PC-3 (cell line): ENCODE results near the gene COQ3. TPM values are rescaled to one million over a fixed set of nuclear protein-coding genes. Genes with fewer than 3 reads are reported as not detected.

ENCODE experiments used
- ATAC-seq: fragments of 200-7000 bp; cut with Tn5 transposase; 2 replicates; pipeline ENCODE4 v1.9.1; 2020; ENCODE audit warnings: mild to moderate bottlenecking, moderate library complexity
- Bru-seq: library from RNA; stranded (reverse); fragments of 400-500 nt; gene quantifications from one replicate; lab custom pipeline; 2021; lab: Mats Ljungman, UMichigan
- BruChase-seq, 2 experiments: library from RNA; stranded (reverse); fragments of 400-500 nt; gene quantifications; one replicate each; lab custom pipeline; 2021; lab: Mats Ljungman, UMichigan
- BruUV-seq: library from RNA; stranded (reverse); fragments of 400-500 nt; replicated peaks from 2 replicates; lab custom pipeline; 2021; lab: Mats Ljungman, UMichigan
- CTCF ChIA-PET: fragments of 300-600 bp; sonication (Branson Sonifier 250); formaldehyde crosslinking; loops from one replicate; lab custom pipeline; 2022; ENCODE audit warnings: antibody characterized with exemption; lab: Charles Lee
- POLR2A ChIA-PET: fragments of 300-600 bp; sonication (Branson Sonifier 250); formaldehyde crosslinking; loops from one replicate; lab custom pipeline; 2022; ENCODE audit warnings: antibody characterized with exemption; ENCODE audit not compliant: unreplicated experiment; lab: Charles Lee
- DNase-seq: peaks from one replicate; pipeline ENCODE4 v3.0.0-alpha.2; 2015
- H2AFZ ChIP-seq: fragments of 300-600 bp; sonication (generic); 2 replicates; pipeline ENCODE4 v1.6.0; 2016; ENCODE audit warnings: antibody characterized with exemption, low read length
- H3F3A ChIP-seq: fragments of 300-600 bp; sonication (generic); one replicate; pipeline ENCODE4 v1.6.0; 2017; ENCODE audit warnings: antibody characterized with exemption, low read length, control low read depth, mild to moderate bottlenecking; ENCODE audit not compliant: unreplicated experiment
- H3K27ac ChIP-seq: fragments of 300-600 bp; sonication (generic); 2 replicates; pipeline ENCODE4 v1.5.1; 2016; ENCODE audit warnings: mild to moderate bottlenecking, low read length
- H3K27me3 ChIP-seq: fragments of 300-600 bp; sonication (generic); 2 replicates; pipeline ENCODE4 v1.6.1; 2016; ENCODE audit warnings: low read length, mixed read lengths
- H3K36me3 ChIP-seq: fragments of 300-600 bp; sonication (generic); 2 replicates; pipeline ENCODE4 v1.6.1; 2016; ENCODE audit warnings: low read depth, mixed run types, low read length, mixed read lengths
- H3K4me1 ChIP-seq: fragments of 300-600 bp; sonication (generic); 2 replicates; pipeline ENCODE4 v1.5.1; 2016; ENCODE audit warnings: low read length; ENCODE audit not compliant: insufficient read depth
- H3K4me2 ChIP-seq: fragments of 300-600 bp; sonication (generic); 2 replicates; pipeline ENCODE4 v1.6.0; 2016; ENCODE audit warnings: low read length
- H3K4me3 ChIP-seq: fragments of 300-600 bp; sonication (generic); 2 replicates; pipeline ENCODE4 v1.5.1; 2016; ENCODE audit warnings: mild to moderate bottlenecking, low read length, mixed read lengths
- H3K79me2 ChIP-seq: fragments of 300-600 bp; sonication (generic); 2 replicates; pipeline ENCODE4 v1.6.1; 2017; ENCODE audit warnings: low read length, mixed read lengths
- H3K9ac ChIP-seq: fragments of 300-600 bp; sonication (generic); 2 replicates; pipeline ENCODE4 v1.6.0; 2016; ENCODE audit warnings: mild to moderate bottlenecking, low read length
- H3K9me2 ChIP-seq: fragments of 300-600 bp; sonication (generic); replicated peaks from 2 replicates; pipeline ENCODE4 v1.6.1; 2016; ENCODE audit warnings: mixed run types, low read length, mixed read lengths
- H3K9me3 ChIP-seq: fragments of 300-600 bp; sonication (generic); 2 replicates; pipeline ENCODE4 v1.6.1; 2016; ENCODE audit warnings: low read length, mixed read lengths
- H4K20me1 ChIP-seq: fragments of 300-600 bp; sonication (generic); 2 replicates; pipeline ENCODE4 v1.6.1; 2016; ENCODE audit warnings: low read length, mixed read lengths
- CTCF ChIP-seq: fragments of 300-600 bp; sonication (generic); conservative IDR thresholded peaks from 2 replicates; pipeline ENCODE4 v1.5.1; 2017; ENCODE audit warnings: antibody characterized with exemption, low read depth, mild to moderate bottlenecking, low read length
- EZH2 ChIP-seq: fragments of 300-600 bp; sonication (generic); IDR thresholded peaks from one replicate; pipeline ENCODE4 v1.6.1; 2017; ENCODE audit warnings: antibody characterized with exemption, mild to moderate bottlenecking, low read length; ENCODE audit not compliant: unreplicated experiment
- EZH2phosphoT487 ChIP-seq: fragments of 300-600 bp; sonication (generic); IDR thresholded peaks from 2 replicates; pipeline ENCODE4 v1.6.1; 2018; ENCODE audit warnings: mild to moderate bottlenecking, antibody characterized with exemption, low read length, borderline replicate concordance
- intact Hi-C: fragments of 100-400 bp; cut with micrococcal nuclease; formaldehyde crosslinking; loops from 2 replicates; pipeline ENCODE4 v1.9.0; 2023
- long read RNA-seq: library from polyadenylated mRNA; unstranded; transcript quantifications from one replicate; pipeline ENCODE4 v2.0.0, GENCODE V29; 2021; ENCODE audit not compliant: unreplicated experiment
- total RNA-seq: library from RNA; depleted of rRNA; stranded (reverse); fragments of >200 nt; gene quantifications from 2 replicates; pipeline ENCODE4 v1.2.3, GENCODE V29; 2014; rRNA removed

COQ3 gene
- 6.7 and 15.6 TPM in 2 replicates for total RNA-seq
- Bru-seq, nascent RNA = percentile 45 among the genes with signal in this experiment
- BruChase-seq, experiment 1, labeled RNA remaining after a 6-hour chase = percentile 66 among the genes with signal in this experiment
- percentile 56 among the genes with signal in this experiment for BruChase-seq, experiment 2, labeled RNA remaining after a 2-hour chase
- long read RNA-seq, transcript COQ3-201 (7 exons, 1,335 nt) = major isoform, 9 of 12 reads
- long read RNA-seq, partial matches to known transcripts = 0 of 12 reads
- long read RNA-seq, other reads (novel, unspliced or antisense) = 3 of 12 reads

GRCh38 chr6:99393698-99394531, at the start of gene COQ3:
COQ3 (minus strand) TSS chr6:99394195; CDS start chr6:99394179, 16 bp downstream.
- ChIA-PET POLR2A (interaction anchor here (0.9 to 1.0 kb wide), 2 partner anchors 8 to 32 kb away, joined by 4 read pairs; no protein-coding TSS in a partner anchor), CTCF (interaction anchor here (0.7 to 1.2 kb wide), 2 partner anchors 50 to 59 kb away, joined by 5 to 11 read pairs; no protein-coding TSS in a partner anchor)
- H3K9ac ChIP-seq = peak within 1 kb of the TSS; percentile 95
- no peaks in the 10 kb centered on the region for H3F3A ChIP-seq
- H3K4me1 ChIP-seq = no peaks in the 10 kb centered on the region
- no peaks in the 10 kb centered on the region for H3K27me3 ChIP-seq
- ATAC-seq (peak; percentile 85), DNase-seq (peak; percentile 64)
- H3K4me2 ChIP-seq = peak within 1 kb of the TSS; percentile 85
- H3K27ac ChIP-seq = peak within 1 kb of the TSS; percentile 83
- no peaks in the 10 kb centered on the region for H3K9me2 ChIP-seq
- 0 out of 2 replicates have a peak, but pooled peaks cover 2% of the 10 kb centered on the region for H3K36me3 ChIP-seq
- BruUV-seq = TSS peak; percentile 71
- peak within 1 kb of the TSS; percentile 97 for H3K4me3 ChIP-seq
- H2AFZ ChIP-seq = peak within 1 kb of the TSS; percentile 95
- no peaks in the 10 kb centered on the region for H3K79me2 ChIP-seq
- no peaks in the 10 kb centered on the region for H4K20me1 ChIP-seq
- intact Hi-C loops = loop anchor here (1.0 to 5.0 kb wide), 3 partner anchors 31 to 64 kb away; partner anchors contain the start of genes FAXC and PNISR
- TF ChIP-seq EZH2 = no peak
- no peak for TF ChIP-seq CTCF
- TF ChIP-seq EZH2phosphoT487 = no peak
- H3K9me3 ChIP-seq = no peaks in the 10 kb centered on the region

GRCh38 chr6:99434702-99435530, 40.9 kb upstream of the COQ3 start:
- H3K9me2 ChIP-seq = no peaks in the 10 kb centered on the region
- no peak overlapping the region for H3K9ac ChIP-seq
- H2AFZ ChIP-seq = no peak overlapping the region
- H3K27ac ChIP-seq = no peak overlapping the region
- no peaks in the 10 kb centered on the region for H3K4me1 ChIP-seq
- no peaks in the 10 kb centered on the region for H3K79me2 ChIP-seq
- no peak overlapping the region for H3K4me2 ChIP-seq
- H3K36me3 ChIP-seq = no peaks in the 10 kb centered on the region; the same call in 1 of the 2 replicates
- H3K4me3 ChIP-seq = no peak overlapping the region
- CTCF ChIA-PET = no interaction called here
- H3F3A ChIP-seq = no peaks in the 10 kb centered on the region
- intact Hi-C loops = no loop called here
- TF ChIP-seq CTCF = peak; percentile 46
- no peak for TF ChIP-seq EZH2
- POLR2A ChIA-PET = no interaction called here
- peak; percentile 35; the same call in 1 of the 2 replicates for ATAC-seq
- BruUV-seq = no TSS peak
- no peaks in the 10 kb centered on the region for H3K27me3 ChIP-seq
- no peaks in the 10 kb centered on the region for H3K9me3 ChIP-seq
- no peaks in the 10 kb centered on the region for H4K20me1 ChIP-seq
- DNase-seq = peak; percentile 43
